Endodermal cell (in vitro differentiated cells): Measurements from ENCODE around the gene RAMACL. TPM values are rescaled to one million over a fixed set of nuclear protein-coding genes. Genes with fewer than 3 reads are reported as not detected.

ENCODE experiments used
- DNase-seq: peaks from one replicate; pipeline ENCODE4 v3.0.0-alpha.2; 2017
- H3K27ac ChIP-seq: 2 replicates; pipeline ENCODE4 v1.5.1; 2013; ENCODE audit warnings: mild to moderate bottlenecking, low read depth, low read length, moderate library complexity
- H3K27me3 ChIP-seq: 2 replicates; pipeline ENCODE4 v1.6.1; 2013; ENCODE audit warnings: mild to moderate bottlenecking, low read length, moderate library complexity; ENCODE audit not compliant: insufficient read depth, control insufficient read depth, poor library complexity, severe bottlenecking
- H3K36me3 ChIP-seq: 2 replicates; pipeline ENCODE4 v1.7.0; 2013; ENCODE audit warnings: mild to moderate bottlenecking, low read length, moderate library complexity; ENCODE audit not compliant: control insufficient read depth, insufficient read depth
- H3K4me1 ChIP-seq: one replicate; pipeline ENCODE4 v1.7.0; 2013; ENCODE audit warnings: low read length; ENCODE audit not compliant: control insufficient read depth, insufficient read depth
- H3K4me3 ChIP-seq: 2 replicates; pipeline ENCODE4 v1.5.1; 2013; ENCODE audit warnings: mild to moderate bottlenecking, low read length, moderate library complexity
- H3K9ac ChIP-seq: 2 replicates; pipeline ENCODE4 v1.6.1; 2013; ENCODE audit warnings: mild to moderate bottlenecking, low read length, moderate library complexity; ENCODE audit not compliant: poor library complexity, severe bottlenecking; ENCODE audit errors: extremely low read depth
- H3K9me3 ChIP-seq: 2 replicates; pipeline ENCODE4 v1.6.1; 2013; ENCODE audit warnings: mild to moderate bottlenecking, low read length, moderate library complexity; ENCODE audit not compliant: control insufficient read depth
- H3K27ac Mint-ChIP-seq: 2 replicates; pipeline ENCODE4 v1.8.0; 2020; ENCODE audit warnings: mixed read lengths
- H3K27me3 Mint-ChIP-seq: 2 replicates; pipeline ENCODE4 v1.8.0; 2021; ENCODE audit warnings: mild to moderate bottlenecking, mixed read lengths; ENCODE audit not compliant: insufficient read depth
- H3K36me3 Mint-ChIP-seq: 2 replicates; pipeline ENCODE4 v1.8.0; 2020; ENCODE audit warnings: low read depth, mixed read lengths
- H3K4me1 Mint-ChIP-seq: 2 replicates; pipeline ENCODE4 v1.8.0; 2020; ENCODE audit warnings: mixed read lengths
- H3K4me3 Mint-ChIP-seq: 2 replicates; pipeline ENCODE4 v1.8.0; 2020; ENCODE audit warnings: mild to moderate bottlenecking, moderate library complexity, mixed read lengths
- H3K9me3 Mint-ChIP-seq: 2 replicates; pipeline ENCODE4 v1.8.0; 2020; ENCODE audit warnings: mild to moderate bottlenecking, mixed read lengths
- CTCF ChIP-seq: fragments of 200-600 bp; sonication (generic); conservative IDR thresholded peaks from 2 replicates; pipeline ENCODE4 v1.5.0; 2021; ENCODE audit warnings: antibody characterized with exemption, mild to moderate bottlenecking
- WGBS, 2 experiments: methylation state at CpG; one replicate each; pipeline versions ENCODE4 v1.1.5 to v1.1.7; 2013; ENCODE audit warnings: missing lambda C conversion rate in 2 of 2, mixed read lengths in 1 of 2; ENCODE audit not compliant: insufficient coverage in 1 of 2, insufficient read length in 1 of 2; 5-methylcytosine and 5-hydroxymethylcytosine counted together
- total RNA-seq, 2 donors: library from RNA; stranded (reverse); fragmentation: NEBNext Ultra II Directional in 1 of 2; extraction: Animal tissue kit (Norgen Biotek cat#: 25700) in 1 of 2; gene quantifications; 2 replicates in 1 of 2; 3 replicates in 1 of 2; pipeline ENCODE4 v1.2.1, GENCODE V29; 2021

RAMACL gene
- total RNA-seq, 2 donors from 2014 or later = 0.80 to 2.5 TPM

- H3K27me3 ChIP-seq = no peaks in the 10 kb centered on the region
- peaks cover 25% of the 10 kb centered on the region for H3K36me3 Mint-ChIP-seq
Measured at GRCh38 chr6:166572370-166573261, 13.9 kb downstream of the RAMACL start.

GRCh38 chr6:166570929-166571713 is 15.4 kb downstream of the RAMACL start:
- Mint-ChIP-seq H3K9me3 (peaks cover 6% of the 10 kb centered on the region), H3K27me3 (no peaks in the 10 kb centered on the region), H3K4me3 (no peak overlapping the region), H3K4me1 (peaks cover 17% of the 10 kb centered on the region), H3K36me3 (peaks cover 10% of the 10 kb centered on the region), H3K27ac (no peak overlapping the region)
- Histone ChIP-seq H3K4me1 (no peaks in the 10 kb centered on the region), H3K27me3 (no peaks in the 10 kb centered on the region), H3K27ac (no peak overlapping the region), H3K9me3 (no peaks in the 10 kb centered on the region), H3K4me3 (no peak overlapping the region), H3K36me3 (no peaks in the 10 kb centered on the region), H3K9ac (no peak overlapping the region)
- WGBS, 2 experiments = 87 to 92% methylated on average over 8 to 22 of the region's 22 CpGs
- DNase-seq = peak; percentile 45
- no peak for TF ChIP-seq CTCF

More at GRCh38 chr6:166572370-166573261, 13.9 kb downstream of the RAMACL start:
- DNase-seq = peak; percentile 83
- H3K4me3 Mint-ChIP-seq = no peak overlapping the region
- peaks cover 21% of the 10 kb centered on the region for H3K9me3 Mint-ChIP-seq
- Histone ChIP-seq H3K9ac (no peak overlapping the region), H3K4me3 (no peak overlapping the region), H3K27ac (no peak overlapping the region), H3K4me1 (no peaks in the 10 kb centered on the region), H3K36me3 (no peaks in the 10 kb centered on the region), H3K9me3 (peaks cover 6% of the 10 kb centered on the region)
- H3K27me3 Mint-ChIP-seq = no peaks in the 10 kb centered on the region
- TF ChIP-seq CTCF = no peak
- peak overlapping the region; percentile 45 for H3K27ac Mint-ChIP-seq
- 68 to 71% methylated on average over 11 to 18 of the region's 18 CpGs for WGBS, 2 experiments
- peaks cover 17% of the 10 kb centered on the region for H3K4me1 Mint-ChIP-seq

- peaks cover 17% of the 10 kb centered on the region for H3K4me1 Mint-ChIP-seq
- Histone ChIP-seq H3K4me1 (no peaks in the 10 kb centered on the region), H3K27ac (no peak overlapping the region), H3K4me3 (no peak overlapping the region), H3K36me3 (no peaks in the 10 kb centered on the region), H3K9ac (no peak overlapping the region), H3K9me3 (no peaks in the 10 kb centered on the region), H3K27me3 (no peaks in the 10 kb centered on the region)
- no peaks in the 10 kb centered on the region for H3K9me3 Mint-ChIP-seq
- no peak overlapping the region for H3K4me3 Mint-ChIP-seq
- WGBS, 2 experiments = 90 to 93% methylated on average over 6 to 13 of the region's 13 CpGs
- H3K36me3 Mint-ChIP-seq = no peaks in the 10 kb centered on the region
- no peaks in the 10 kb centered on the region for H3K27me3 Mint-ChIP-seq
- no peak for TF ChIP-seq CTCF
- DNase-seq = peak; percentile 48
- H3K27ac Mint-ChIP-seq = no peak overlapping the region
Measured at GRCh38 chr6:166569206-166569605, 17.3 kb downstream of the RAMACL start.
